ENCODE data around the gene PDGFB.
"Not testable (repeated sequence)": the region's sequence is repeated elsewhere in the genome, so short reads cannot be mapped to it uniquely, and the experiment has no call there.

PDGFB gene

GRCh38 chr22:39220450-39220849, 24.3 kb downstream of the PDGFB start:
- Histone ChIP-seq H3K27ac (ENCODE audit: low read length, poor library complexity, severe bottlenecking) (no peak overlapping the region), H3K27me3 (ENCODE audit: control insufficient read depth in 1 of 2, insufficient read depth in 1 of 2, low read length in 2 of 2) (peaks cover 0 to 56% of the 10 kb centered on the region in 2 experiments), H3K36me3 (ENCODE audit: control insufficient read depth in 1 of 2, insufficient read depth in 2 of 2, low read depth in 1 of 2, low read length in 2 of 2) (peaks cover 0 to 45% of the 10 kb centered on the region in 2 experiments), H2BK15ac (ENCODE audit: low read depth, poor library complexity, severe bottlenecking) (no peak overlapping the region), H2AFZ (ENCODE audit: low read depth, low read length) (no peak overlapping the region), H3K4me3 (ENCODE audit: insufficient read depth in 1 of 2, low read depth in 1 of 2, low read length in 2 of 2) (no peak overlapping the region), H3K4ac (ENCODE audit: low read depth in 1 of 2, low read length in 2 of 2) (no peak overlapping the region), H3K79me1 (replicated peaks; ENCODE audit: low read length, poor library complexity, severe bottlenecking) (peaks cover 3% of the 10 kb centered on the region), H4K8ac (ENCODE audit: low read length) (no peak overlapping the region), H3K9ac (ENCODE audit: low read length) (no peak overlapping the region), H3K23ac (ENCODE audit: low read length in 2 of 2) (no peak overlapping the region), H3K9me3 (ENCODE audit: control insufficient read depth, low read length) (peaks cover 5% of the 10 kb centered on the region), H2BK5ac (ENCODE audit: low read depth, low read length, poor library complexity, severe bottlenecking) (no peak overlapping the region), H2BK120ac (ENCODE audit: low read depth, low read length) (no peak overlapping the region), H3K18ac (ENCODE audit: low read depth in 1 of 2, low read length in 2 of 2) (no peak overlapping the region), H3K4me1 (ENCODE audit: control insufficient read depth, insufficient read depth, low read depth, low read length) (peaks cover 9% of the 10 kb centered on the region), H3K14ac (ENCODE audit: low read length in 2 of 2) (no peak overlapping the region), H3K4me2 (ENCODE audit: low read length, poor library complexity, severe bottlenecking) (no peak overlapping the region), H2BK12ac (ENCODE audit: low read length in 2 of 2) (no peak overlapping the region), H4K91ac (ENCODE audit: low read length) (no peak overlapping the region), H2AK5ac (ENCODE audit: low read length, severe bottlenecking) (no peak overlapping the region)
- WGBS = 94% methylated on average over 8 of the region's 8 CpGs
- DNase-seq = no peak

DNA sequence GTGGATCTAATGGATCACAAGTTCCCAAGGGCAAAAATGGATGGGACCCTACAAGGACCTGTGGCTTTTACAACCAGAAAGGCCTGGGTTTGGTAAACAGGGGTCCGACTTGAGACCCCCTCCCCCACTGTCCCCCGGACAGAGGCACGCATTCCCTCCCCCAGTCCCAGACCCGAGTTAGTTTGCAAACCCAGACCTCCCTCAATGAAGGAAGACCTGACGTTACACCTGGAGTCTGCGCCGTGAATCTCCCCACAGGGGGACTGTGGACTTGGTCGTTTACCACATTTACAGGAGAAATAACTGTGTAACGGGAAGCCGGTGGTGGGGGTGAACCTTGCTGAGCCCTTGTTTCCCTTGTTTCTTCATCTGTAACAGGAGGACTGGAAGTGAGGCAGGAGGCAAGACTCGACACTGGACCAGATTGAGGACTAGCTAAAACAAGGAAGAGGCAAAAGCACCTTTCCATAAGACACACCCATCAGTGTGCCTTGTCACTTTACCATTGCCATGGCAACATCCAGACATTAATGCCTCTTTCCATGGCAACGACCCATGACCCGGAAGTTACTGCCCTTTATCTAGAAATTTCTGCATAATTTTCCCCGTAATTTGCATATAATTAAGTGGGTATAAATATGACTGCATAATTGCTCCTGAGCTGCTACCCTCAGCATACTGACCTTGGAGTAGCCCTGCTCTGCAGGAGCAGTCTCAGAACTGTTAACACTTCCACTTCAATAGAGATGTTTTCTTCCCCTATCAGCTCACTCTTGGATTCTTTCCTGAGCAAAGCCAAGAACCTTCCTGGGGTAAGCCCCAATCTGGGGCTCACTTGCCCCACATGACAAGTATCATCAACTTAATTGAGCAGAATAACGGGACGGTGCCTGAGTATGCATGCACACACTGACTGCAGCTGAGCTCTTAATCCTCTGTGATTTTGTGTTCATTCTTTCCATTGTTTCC, 25.4 kb downstream of the PDGFB start:
- Histone ChIP-seq H4K91ac (ENCODE audit: low read length) (no peak overlapping the region), H3K79me1 (replicated peaks; ENCODE audit: low read length, poor library complexity, severe bottlenecking) (no peaks in the 10 kb centered on the region), H3K14ac (ENCODE audit: low read length in 2 of 2) (no peak overlapping the region), H3K4me3 (ENCODE audit: insufficient read depth in 1 of 2, low read depth in 1 of 2, low read length in 2 of 2) (no peak overlapping the region), H2BK120ac (ENCODE audit: low read depth, low read length) (no peak overlapping the region), H3K18ac (ENCODE audit: low read depth in 1 of 2, low read length in 2 of 2) (no peak overlapping the region), H3K9me3 (ENCODE audit: control insufficient read depth, low read length) (peaks cover 5% of the 10 kb centered on the region), H3K4me2 (ENCODE audit: low read length, poor library complexity, severe bottlenecking) (no peak overlapping the region), H3K36me3 (ENCODE audit: control insufficient read depth in 1 of 2, insufficient read depth in 2 of 2, low read depth in 1 of 2, low read length in 2 of 2) (peaks cover 0 to 34% of the 10 kb centered on the region in 2 experiments), H3K4me1 (ENCODE audit: control insufficient read depth, insufficient read depth, low read depth, low read length) (peaks cover 13% of the 10 kb centered on the region), H2AFZ (ENCODE audit: low read depth, low read length) (no peak overlapping the region), H3K9ac (ENCODE audit: low read length) (no peak overlapping the region), H3K27me3 (ENCODE audit: control insufficient read depth in 1 of 2, insufficient read depth in 1 of 2, low read length in 2 of 2) (peaks cover 0 to 61% of the 10 kb centered on the region in 2 experiments), H3K23ac (ENCODE audit: low read length in 2 of 2) (no peak overlapping the region), H3K4ac (ENCODE audit: low read depth in 1 of 2, low read length in 2 of 2) (no peak overlapping the region), H3K27ac (ENCODE audit: low read length, poor library complexity, severe bottlenecking) (no peak overlapping the region), H2AK5ac (ENCODE audit: low read length, severe bottlenecking) (no peak overlapping the region), H2BK15ac (ENCODE audit: low read depth, poor library complexity, severe bottlenecking) (no peak overlapping the region), H2BK12ac (ENCODE audit: low read length in 2 of 2) (no peak overlapping the region), H2BK5ac (ENCODE audit: low read depth, low read length, poor library complexity, severe bottlenecking) (no peak overlapping the region), H4K8ac (ENCODE audit: low read length) (no peak overlapping the region)
- 89% methylated on average over 12 of the region's 16 CpGs for WGBS
- no peak for DNase-seq

GRCh38 chr22:39218432-39218831, 26.4 kb downstream of the PDGFB start:
- WGBS = 98% methylated on average over 2 of the region's 6 CpGs
- not testable (repeated sequence) for H3K9me3 ChIP-seq (ENCODE audit: control insufficient read depth, low read length); H3K14ac ChIP-seq (ENCODE audit: low read length in 2 of 2); H4K8ac ChIP-seq (ENCODE audit: low read length); H2AFZ ChIP-seq (ENCODE audit: low read depth, low read length); H3K4me3 ChIP-seq (ENCODE audit: insufficient read depth in 1 of 2, low read depth in 1 of 2, low read length in 2 of 2); H2AK5ac ChIP-seq (ENCODE audit: low read length, severe bottlenecking); H3K4me2 ChIP-seq (ENCODE audit: low read length, poor library complexity, severe bottlenecking); H2BK120ac ChIP-seq (ENCODE audit: low read depth, low read length); H3K4ac ChIP-seq (ENCODE audit: low read depth in 1 of 2, low read length in 2 of 2); H3K79me1 ChIP-seq (replicated peaks; ENCODE audit: low read length, poor library complexity, severe bottlenecking); H3K23ac ChIP-seq (ENCODE audit: low read length in 2 of 2); H4K91ac ChIP-seq (ENCODE audit: low read length); H2BK15ac ChIP-seq (ENCODE audit: low read depth, poor library complexity, severe bottlenecking); H3K27ac ChIP-seq (ENCODE audit: low read length, poor library complexity, severe bottlenecking); H3K9ac ChIP-seq (ENCODE audit: low read length); H2BK12ac ChIP-seq (ENCODE audit: low read length in 2 of 2); H2BK5ac ChIP-seq (ENCODE audit: low read depth, low read length, poor library complexity, severe bottlenecking); DNase-seq; H3K18ac ChIP-seq (ENCODE audit: low read depth in 1 of 2, low read length in 2 of 2)
- Histone ChIP-seq H3K27me3 (ENCODE audit: control insufficient read depth in 1 of 2, insufficient read depth in 1 of 2, low read length in 2 of 2) (peaks cover 0 to 61% of the 10 kb centered on the region in 2 experiments), H3K36me3 (ENCODE audit: control insufficient read depth in 1 of 2, insufficient read depth in 2 of 2, low read depth in 1 of 2, low read length in 2 of 2) (peaks cover 0 to 26% of the 10 kb centered on the region in 2 experiments), H3K4me1 (ENCODE audit: control insufficient read depth, insufficient read depth, low read depth, low read length) (peaks cover 23% of the 10 kb centered on the region)

GRCh38 chr22:39216143-39216490, 28.7 kb downstream of the PDGFB start:
- H3K27ac ChIP-seq (ENCODE audit: low read length, poor library complexity, severe bottlenecking) = no peak overlapping the region
- peaks cover 34% of the 10 kb centered on the region for H3K4me1 ChIP-seq (ENCODE audit: control insufficient read depth, insufficient read depth, low read depth, low read length)
- H3K79me1 ChIP-seq (replicated peaks; ENCODE audit: low read length, poor library complexity, severe bottlenecking) = no peaks in the 10 kb centered on the region
- H3K36me3 ChIP-seq (ENCODE audit: control insufficient read depth in 1 of 2, insufficient read depth in 2 of 2, low read depth in 1 of 2, low read length in 2 of 2) = peaks cover 0 to 3% of the 10 kb centered on the region in 2 experiments
- H4K91ac ChIP-seq (ENCODE audit: low read length) = peak overlapping the region; percentile 34
- H3K4ac ChIP-seq (ENCODE audit: low read depth in 1 of 2, low read length in 2 of 2) = no peak overlapping the region
- no peak overlapping the region for H2BK15ac ChIP-seq (ENCODE audit: low read depth, poor library complexity, severe bottlenecking)
- 98% methylated on average over 8 of the region's 8 CpGs for WGBS
- H2BK120ac ChIP-seq (ENCODE audit: low read depth, low read length) = no peak overlapping the region
- no peak overlapping the region for H2BK5ac ChIP-seq (ENCODE audit: low read depth, low read length, poor library complexity, severe bottlenecking)
- H4K8ac ChIP-seq (ENCODE audit: low read length) = no peak overlapping the region
- no peak overlapping the region for H3K9ac ChIP-seq (ENCODE audit: low read length)
- H3K23ac ChIP-seq (ENCODE audit: low read length in 2 of 2) = no peak overlapping the region
- no peak overlapping the region for H3K14ac ChIP-seq (ENCODE audit: low read length in 2 of 2)
- no peak overlapping the region for H3K4me2 ChIP-seq (ENCODE audit: low read length, poor library complexity, severe bottlenecking)
- H3K9me3 ChIP-seq (ENCODE audit: control insufficient read depth, low read length) = no peaks in the 10 kb centered on the region
- no peak for DNase-seq
- no peak overlapping the region for H2BK12ac ChIP-seq (ENCODE audit: low read length in 2 of 2)
- no peak overlapping the region for H2AFZ ChIP-seq (ENCODE audit: low read depth, low read length)
- peaks cover 0 to 40% of the 10 kb centered on the region in 2 experiments for H3K27me3 ChIP-seq (ENCODE audit: control insufficient read depth in 1 of 2, insufficient read depth in 1 of 2, low read length in 2 of 2)
- no peak overlapping the region for H3K18ac ChIP-seq (ENCODE audit: low read depth in 1 of 2, low read length in 2 of 2)
- peak overlapping the region; percentile 97 for H2AK5ac ChIP-seq (ENCODE audit: low read length, severe bottlenecking)
- no peak overlapping the region for H3K4me3 ChIP-seq (ENCODE audit: insufficient read depth in 1 of 2, low read depth in 1 of 2, low read length in 2 of 2)

Measured in mesenchymal stem cell (in vitro differentiated cells and primary cell).